ENCODE data around the gene VTI1B. TPM values are rescaled to one million over a fixed set of nuclear protein-coding genes. Genes with fewer than 3 reads are reported as not detected.

VTI1B gene
- total RNA-seq, 2 experiments from 2014 or later = 41.5 to 93.3 TPM

DNA sequence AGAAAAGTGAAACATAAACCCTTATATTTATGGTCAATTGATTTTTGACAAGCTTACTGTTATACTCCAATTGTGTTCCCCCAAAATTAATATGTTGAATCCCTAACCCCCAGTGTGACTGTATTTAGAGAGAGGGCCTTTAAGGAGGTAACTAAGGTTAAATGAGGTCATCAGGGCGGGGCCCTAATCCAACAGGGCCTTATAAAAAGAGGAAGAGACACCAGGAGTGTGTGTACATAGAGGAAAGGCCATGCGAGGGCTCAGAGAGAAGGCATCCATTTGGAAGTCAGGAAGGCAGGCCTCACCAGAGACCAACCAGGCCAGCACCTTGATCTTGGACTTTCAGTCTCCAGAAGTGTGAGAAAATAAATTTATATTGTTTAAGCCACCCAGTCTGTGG is 6.5 kb upstream of the VTI1B start:
- no peak for TF ChIP-seq EZH2phosphoT487 (IDR thresholded peaks at IDR 0.05; ENCODE audit: borderline replicate concordance, low read depth, low read length)
- TF ChIP-seq, protein P1, sequence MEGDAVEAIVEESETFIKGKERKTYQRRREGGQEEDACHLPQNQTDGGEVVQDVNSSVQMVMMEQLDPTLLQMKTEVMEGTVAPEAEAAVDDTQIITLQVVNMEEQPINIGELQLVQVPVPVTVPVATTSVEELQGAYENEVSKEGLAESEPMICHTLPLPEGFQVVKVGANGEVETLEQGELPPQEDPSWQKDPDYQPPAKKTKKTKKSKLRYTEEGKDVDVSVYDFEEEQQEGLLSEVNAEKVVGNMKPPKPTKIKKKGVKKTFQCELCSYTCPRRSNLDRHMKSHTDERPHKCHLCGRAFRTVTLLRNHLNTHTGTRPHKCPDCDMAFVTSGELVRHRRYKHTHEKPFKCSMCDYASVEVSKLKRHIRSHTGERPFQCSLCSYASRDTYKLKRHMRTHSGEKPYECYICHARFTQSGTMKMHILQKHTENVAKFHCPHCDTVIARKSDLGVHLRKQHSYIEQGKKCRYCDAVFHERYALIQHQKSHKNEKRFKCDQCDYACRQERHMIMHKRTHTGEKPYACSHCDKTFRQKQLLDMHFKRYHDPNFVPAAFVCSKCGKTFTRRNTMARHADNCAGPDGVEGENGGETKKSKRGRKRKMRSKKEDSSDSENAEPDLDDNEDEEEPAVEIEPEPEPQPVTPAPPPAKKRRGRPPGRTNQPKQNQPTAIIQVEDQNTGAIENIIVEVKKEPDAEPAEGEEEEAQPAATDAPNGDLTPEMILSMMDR (conservative IDR thresholded peaks at IDR 0.05; ENCODE audit: low read length) = no peak
- BruUV-seq (replicated peaks) = no TSS peak

DNA sequence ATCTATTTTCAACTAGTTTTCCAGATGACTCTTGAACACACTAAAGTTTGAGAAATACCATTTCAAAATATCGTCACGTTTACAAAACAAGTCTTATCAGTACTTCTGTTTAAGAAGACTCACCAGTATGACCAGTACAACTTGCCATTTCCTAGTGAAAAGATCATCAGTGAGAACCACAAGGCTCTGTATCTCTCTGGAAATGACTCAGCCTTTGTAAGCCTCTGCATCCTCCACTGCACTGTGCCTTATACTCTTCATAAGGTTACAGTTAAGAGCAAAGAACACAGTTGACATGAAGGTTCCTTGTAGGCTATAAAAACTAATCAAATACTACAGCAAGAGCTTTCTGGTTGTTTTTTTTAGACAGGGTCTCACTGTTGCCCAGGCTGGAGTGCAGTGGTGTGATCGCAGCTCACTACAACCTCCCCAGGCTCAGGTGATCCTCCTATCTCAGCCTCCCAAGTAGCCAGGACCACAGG is 5.7 kb upstream of the VTI1B start:
- Histone ChIP-seq H3K9me2 (ENCODE audit: insufficient read depth, low read length) (no peaks in the 10 kb centered on the region), H3K36me3 (ENCODE audit: insufficient read depth, low read length) (peaks cover 86% of the 10 kb centered on the region), H4K20me1 (ENCODE audit: insufficient read depth, low read length) (no peaks in the 10 kb centered on the region), H3K4me3 (ENCODE audit: low read depth, low read length, poor library complexity, severe bottlenecking) (no peak overlapping the region), H3K9me3 (ENCODE audit: low read length) (no peaks in the 10 kb centered on the region), H3K4me1 (ENCODE audit: insufficient read depth, low read length, poor library complexity, severe bottlenecking) (peaks cover 3% of the 10 kb centered on the region), H3K4me2 (ENCODE audit: low read length) (no peak overlapping the region), H2AFZ (ENCODE audit: low read length) (no peak overlapping the region), H3K79me2 (ENCODE audit: insufficient read depth, low read depth, low read length) (no peaks in the 10 kb centered on the region), H3K27ac (ENCODE audit: low read depth, low read length, poor library complexity, severe bottlenecking) (no peak overlapping the region)
- ChIA-PET CTCF (ENCODE audit: unreplicated experiment) (no interaction called here), POLR2A (no interaction called here)
- no peak for DNase-seq (ENCODE audit: low spot score)
- intact Hi-C loops (cut with micrococcal nuclease; ENCODE audit: unreplicated experiment) = no loop called here
- TF ChIP-seq, protein P1 (conservative IDR thresholded peaks at IDR 0.05; ENCODE audit: low read length) = no peak
- no peak for TF ChIP-seq EZH2phosphoT487 (IDR thresholded peaks at IDR 0.05; ENCODE audit: borderline replicate concordance, low read depth, low read length)
- BruUV-seq (replicated peaks) = no TSS peak

More for the DNA sequence above, 6.5 kb upstream of the VTI1B start:
- H3K9me3 ChIP-seq (ENCODE audit: low read length) = no peaks in the 10 kb centered on the region
- H3K4me2 ChIP-seq (ENCODE audit: low read length) = no peak overlapping the region
- ChIA-PET CTCF (ENCODE audit: unreplicated experiment) (no interaction called here), POLR2A (interaction anchor here (1.0 kb wide), 1 partner anchor 15 kb away, joined by 3 read pairs; the partner anchor contains the start of gene RDH11)
- no peaks in the 10 kb centered on the region for H3K79me2 ChIP-seq (ENCODE audit: insufficient read depth, low read depth, low read length)
- H4K20me1 ChIP-seq (ENCODE audit: insufficient read depth, low read length) = no peaks in the 10 kb centered on the region
- no peak overlapping the region for H2AFZ ChIP-seq (ENCODE audit: low read length)
- H3K4me3 ChIP-seq (ENCODE audit: low read depth, low read length, poor library complexity, severe bottlenecking) = no peak overlapping the region
- no peak overlapping the region for H3K27ac ChIP-seq (ENCODE audit: low read depth, low read length, poor library complexity, severe bottlenecking)
- no peaks in the 10 kb centered on the region for H3K9me2 ChIP-seq (ENCODE audit: insufficient read depth, low read length)
- no peaks in the 10 kb centered on the region for H3K4me1 ChIP-seq (ENCODE audit: insufficient read depth, low read length, poor library complexity, severe bottlenecking)
- intact Hi-C loops (cut with micrococcal nuclease; ENCODE audit: unreplicated experiment) = no loop called here
- peaks cover 93% of the 10 kb centered on the region for H3K36me3 ChIP-seq (ENCODE audit: insufficient read depth, low read length)
- DNase-seq (ENCODE audit: low spot score) = no peak

DNA sequence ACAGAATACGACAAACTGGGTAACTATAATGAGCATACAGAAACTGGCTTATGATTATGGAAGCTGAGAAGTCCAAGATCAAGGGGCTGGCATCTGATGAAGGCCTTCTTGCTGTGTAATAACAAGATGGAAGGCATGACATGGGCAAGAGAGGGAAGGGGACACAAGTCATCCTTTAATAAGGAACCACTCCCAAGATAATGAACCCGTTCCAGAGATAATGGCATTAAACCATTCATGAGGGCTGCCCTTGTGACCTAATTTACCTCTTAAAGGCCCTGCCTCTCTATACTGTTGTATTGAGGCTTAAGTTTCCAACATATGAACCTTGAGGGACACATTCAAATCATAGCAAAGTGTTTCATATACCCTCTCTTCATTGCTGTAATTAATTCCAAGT is 4.6 kb upstream of the VTI1B start:
- Histone ChIP-seq H3K4me3 (ENCODE audit: low read depth, low read length, poor library complexity, severe bottlenecking) (no peak overlapping the region), H3K9me2 (ENCODE audit: insufficient read depth, low read length) (no peaks in the 10 kb centered on the region), H3K9me3 (ENCODE audit: low read length) (no peaks in the 10 kb centered on the region), H3K4me2 (ENCODE audit: low read length) (no peak overlapping the region), H3K27ac (ENCODE audit: low read depth, low read length, poor library complexity, severe bottlenecking) (no peak overlapping the region), H2AFZ (ENCODE audit: low read length) (no peak overlapping the region), H3K79me2 (ENCODE audit: insufficient read depth, low read depth, low read length) (peaks cover 2% of the 10 kb centered on the region), H3K36me3 (ENCODE audit: insufficient read depth, low read length) (peaks cover 74% of the 10 kb centered on the region), H3K4me1 (ENCODE audit: insufficient read depth, low read length, poor library complexity, severe bottlenecking) (peaks cover 6% of the 10 kb centered on the region), H4K20me1 (ENCODE audit: insufficient read depth, low read length) (peaks cover under 1% of the 10 kb centered on the region)
- POLR2A ChIA-PET = no interaction called here
- CTCF ChIA-PET (ENCODE audit: unreplicated experiment) = no interaction called here
- TF ChIP-seq EZH2phosphoT487 (IDR thresholded peaks at IDR 0.05; ENCODE audit: borderline replicate concordance, low read depth, low read length) = no peak
- TF ChIP-seq, protein P1 (conservative IDR thresholded peaks at IDR 0.05; ENCODE audit: low read length) = no peak
- intact Hi-C loops (cut with micrococcal nuclease; ENCODE audit: unreplicated experiment) = no loop called here
- no peak for DNase-seq (ENCODE audit: low spot score)
- no TSS peak for BruUV-seq (replicated peaks)

Measured in OCI-LY7 (cell line).